ENCODE data around the gene CPXM2.

DNA sequence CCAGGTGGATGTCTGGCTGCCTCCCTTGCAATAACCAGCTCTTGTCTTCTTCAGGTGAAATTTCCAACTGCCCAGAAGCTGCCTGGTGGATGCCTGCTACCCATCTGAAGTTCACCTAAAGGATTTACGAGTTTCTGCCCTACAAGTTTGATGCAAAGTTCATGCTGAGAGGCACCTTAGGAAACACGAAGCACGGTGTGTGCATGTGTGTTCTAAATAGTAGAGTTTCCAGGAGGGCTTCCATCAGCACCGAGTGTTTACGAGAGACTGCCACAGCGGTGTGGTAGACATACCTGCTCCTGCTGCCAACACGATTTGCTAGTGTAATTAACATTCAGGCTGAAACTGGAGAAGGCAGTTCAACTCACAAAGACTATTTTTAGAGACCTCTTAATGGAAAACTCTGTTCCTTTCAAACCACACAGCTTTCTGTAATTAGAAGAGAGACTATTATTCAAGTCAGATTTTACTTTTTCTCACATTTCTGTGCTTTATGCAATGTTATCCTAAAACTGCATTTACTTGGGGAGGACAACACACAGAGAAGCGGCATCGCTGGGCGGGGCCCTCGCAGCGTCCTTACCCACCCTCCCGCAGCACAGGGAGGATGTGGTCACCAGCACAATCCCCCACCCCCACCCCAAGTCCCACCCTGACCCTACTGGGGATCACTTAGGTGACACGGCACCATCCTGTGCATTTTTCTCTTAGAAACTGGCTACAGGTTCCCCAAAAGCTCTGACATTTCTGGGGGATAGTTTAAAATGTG, 15.5 kb upstream of the CPXM2 start:
- TF ChIP-seq SIN3A (IDR thresholded peaks at IDR 0.05; ENCODE audit: borderline replicate concordance, insufficient read depth, low read depth, low read length) (no peak), POLR2AphosphoS5 (IDR thresholded peaks at IDR 0.05; ENCODE audit: low read depth, low read length) (no peak), REST (IDR thresholded peaks at IDR 0.05; ENCODE audit: insufficient read depth in 1 of 2, low read depth in 2 of 2, low read length in 1 of 2) (no peak), CTCF (IDR thresholded peaks at IDR 0.05) (no peak)

Data from Panc1 (cell line).